BE2C (cell line): ENCODE results near the gene SGK1.

Source experiments
- DNase-seq: peaks from one replicate; pipeline ENCODE4 v3.0.0-alpha.2; 2020
- H3K27me3 ChIP-seq: fragments of 250-450 bp; sonication (Bioruptor Pico); 2 replicates; pipeline ENCODE4 v1.5.1; 2020; ENCODE audit warnings: mild to moderate bottlenecking
- H3K36me3 ChIP-seq: fragments of 250-450 bp; sonication (Bioruptor Pico); 2 replicates; pipeline ENCODE4 v1.5.1; 2020; ENCODE audit warnings: mild to moderate bottlenecking
- H3K4me1 ChIP-seq: fragments of 250-450 bp; sonication (Bioruptor Pico); 2 replicates; pipeline ENCODE4 v1.5.1; 2020
- H3K4me3 ChIP-seq: 2 replicates; pipeline ENCODE4 v1.5.1; 2011; ENCODE audit warnings: low read depth, low read length
- H3K9me3 ChIP-seq: fragments of 250-450 bp; sonication (Bioruptor Pico); 2 replicates; pipeline ENCODE4 v1.5.1; 2020
- TF ChIP-seq, protein P1 (sequence below): IDR thresholded peaks from 2 replicates; pipeline ENCODE4 v1.5.1; 2012; ENCODE audit warnings: mild to moderate bottlenecking, low read depth, low read length

SGK1 gene

GRCh38 chr6:134132494-134133141 lies 185.3 kb downstream of the SGK1 start:
- TF ChIP-seq, protein P1, sequence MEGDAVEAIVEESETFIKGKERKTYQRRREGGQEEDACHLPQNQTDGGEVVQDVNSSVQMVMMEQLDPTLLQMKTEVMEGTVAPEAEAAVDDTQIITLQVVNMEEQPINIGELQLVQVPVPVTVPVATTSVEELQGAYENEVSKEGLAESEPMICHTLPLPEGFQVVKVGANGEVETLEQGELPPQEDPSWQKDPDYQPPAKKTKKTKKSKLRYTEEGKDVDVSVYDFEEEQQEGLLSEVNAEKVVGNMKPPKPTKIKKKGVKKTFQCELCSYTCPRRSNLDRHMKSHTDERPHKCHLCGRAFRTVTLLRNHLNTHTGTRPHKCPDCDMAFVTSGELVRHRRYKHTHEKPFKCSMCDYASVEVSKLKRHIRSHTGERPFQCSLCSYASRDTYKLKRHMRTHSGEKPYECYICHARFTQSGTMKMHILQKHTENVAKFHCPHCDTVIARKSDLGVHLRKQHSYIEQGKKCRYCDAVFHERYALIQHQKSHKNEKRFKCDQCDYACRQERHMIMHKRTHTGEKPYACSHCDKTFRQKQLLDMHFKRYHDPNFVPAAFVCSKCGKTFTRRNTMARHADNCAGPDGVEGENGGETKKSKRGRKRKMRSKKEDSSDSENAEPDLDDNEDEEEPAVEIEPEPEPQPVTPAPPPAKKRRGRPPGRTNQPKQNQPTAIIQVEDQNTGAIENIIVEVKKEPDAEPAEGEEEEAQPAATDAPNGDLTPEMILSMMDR, result no peak

GRCh38 chr6:134131530-134132139 lies 186.3 kb downstream of the SGK1 start:
- Histone ChIP-seq H3K9me3 (no peaks in the 10 kb centered on the region), H3K4me3 (no peak overlapping the region), H3K36me3 (no peaks in the 10 kb centered on the region), H3K4me1 (no peaks in the 10 kb centered on the region), H3K27me3 (no peaks in the 10 kb centered on the region)
- TF ChIP-seq, protein P1, result no peak
- no peak for DNase-seq

More at GRCh38 chr6:134132494-134133141, 185.3 kb downstream of the SGK1 start:
- Histone ChIP-seq H3K4me3 (no peak overlapping the region), H3K27me3 (no peaks in the 10 kb centered on the region), H3K4me1 (no peaks in the 10 kb centered on the region), H3K36me3 (no peaks in the 10 kb centered on the region), H3K9me3 (no peaks in the 10 kb centered on the region)
- DNase-seq, result no peak

DNA sequence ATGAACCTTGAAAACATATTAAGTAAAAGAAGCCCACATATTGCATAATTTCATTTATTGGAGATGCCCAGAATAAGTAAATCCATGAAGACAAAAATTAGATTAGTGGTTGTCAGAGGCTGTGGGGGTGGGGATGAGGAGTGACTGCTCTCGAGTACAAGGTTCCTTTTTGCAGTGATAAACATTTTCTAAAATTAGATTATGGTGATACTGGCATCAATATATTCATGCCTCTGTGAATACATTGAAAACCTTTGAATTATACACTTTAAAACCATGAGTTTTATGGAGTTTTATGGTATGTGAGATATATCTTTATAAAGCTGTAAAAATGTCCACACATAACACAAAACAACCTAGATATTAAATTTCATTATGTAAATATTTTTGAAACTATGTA lies 189.8 kb downstream of the SGK1 start:
- no peaks in the 10 kb centered on the region for H3K4me1 ChIP-seq
- no peaks in the 10 kb centered on the region for H3K9me3 ChIP-seq
- H3K4me3 ChIP-seq, result no peak overlapping the region
- TF ChIP-seq, protein P1, result no peak
- H3K36me3 ChIP-seq, result no peaks in the 10 kb centered on the region
- no peaks in the 10 kb centered on the region for H3K27me3 ChIP-seq
- DNase-seq, result no peak

DNA sequence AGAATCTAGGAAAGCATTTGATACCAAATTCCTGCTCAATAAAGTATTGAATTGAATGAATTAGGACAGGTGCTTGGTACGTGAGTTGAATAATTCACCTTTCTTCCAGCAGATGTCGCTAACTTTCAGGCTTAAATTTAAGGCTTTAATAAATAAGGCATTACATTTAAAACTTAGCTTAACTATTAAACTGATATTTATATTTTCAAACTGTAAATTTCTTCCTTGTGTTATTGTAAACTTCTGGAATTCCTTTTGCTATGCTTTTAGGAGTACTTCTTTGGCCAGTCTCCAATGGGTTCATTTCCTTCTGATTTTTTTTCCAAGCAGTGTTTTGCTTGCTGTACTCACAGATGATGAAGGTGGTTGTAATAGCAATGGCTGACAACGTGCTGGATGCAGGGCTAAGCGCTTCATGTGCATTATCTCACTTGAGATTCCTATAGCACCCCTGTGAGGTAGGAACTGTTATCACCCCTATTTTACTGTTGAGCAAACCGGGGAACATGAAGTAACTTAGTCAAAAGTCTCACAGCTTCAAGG lies 194.2 kb downstream of the SGK1 start:
- TF ChIP-seq, protein P1, result peak; percentile 58
- Histone ChIP-seq H3K9me3 (no peaks in the 10 kb centered on the region), H3K36me3 (no peaks in the 10 kb centered on the region), H3K4me3 (no peak overlapping the region), H3K4me1 (no peaks in the 10 kb centered on the region), H3K27me3 (no peaks in the 10 kb centered on the region)
- DNase-seq, result peak; percentile 58

DNA sequence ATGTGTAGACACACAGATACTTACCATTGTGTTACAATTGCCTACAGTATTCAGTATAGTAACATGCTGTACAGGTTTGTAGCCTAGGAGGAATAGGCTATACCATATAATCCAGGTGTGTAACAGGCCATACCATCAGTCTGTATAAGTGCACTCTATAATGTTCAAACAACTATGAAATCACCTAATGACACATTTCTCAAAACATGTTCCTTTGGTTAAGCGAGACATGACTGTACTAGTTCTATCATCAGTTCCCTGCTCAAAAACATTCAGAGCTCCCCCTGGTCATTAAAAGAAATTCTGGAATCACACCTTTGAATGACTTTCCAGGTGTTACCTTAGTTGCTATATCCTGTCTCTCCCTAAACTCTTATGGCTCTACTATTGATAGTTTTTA lies 195.1 kb downstream of the SGK1 start:
- H3K27me3 ChIP-seq, result no peaks in the 10 kb centered on the region
- no peak for DNase-seq
- H3K36me3 ChIP-seq, result no peaks in the 10 kb centered on the region
- no peaks in the 10 kb centered on the region for H3K9me3 ChIP-seq
- TF ChIP-seq, protein P1, result no peak
- no peak overlapping the region for H3K4me3 ChIP-seq
- H3K4me1 ChIP-seq, result peaks cover 6% of the 10 kb centered on the region; the same call in 1 of the 2 replicates

GRCh38 chr6:134119486-134119885 lies 198.4 kb downstream of the SGK1 start:
- no peak overlapping the region for H3K4me3 ChIP-seq
- no peak for DNase-seq
- H3K36me3 ChIP-seq, result no peaks in the 10 kb centered on the region
- H3K9me3 ChIP-seq, result no peaks in the 10 kb centered on the region
- H3K4me1 ChIP-seq, result peaks cover 8% of the 10 kb centered on the region; the same call in 1 of the 2 replicates
- TF ChIP-seq, protein P1, result no peak
- no peaks in the 10 kb centered on the region for H3K27me3 ChIP-seq
